Activated CD4-positive, CD25-positive, alpha-beta regulatory T cell treated with anti-CD3 and anti-CD28 coated beads, Interleukin-2, amount 50 U/mL, for 72 hours (primary cell): ENCODE measurements around the gene PHKB.
"Not testable (repeated sequence)": the region's sequence is repeated elsewhere in the genome, so short reads cannot be mapped to it uniquely, and the experiment has no call there.

Source experiments
- DNase-seq: peaks from one replicate; pipeline ENCODE4 v3.0.0; 2021

PHKB gene

GRCh38 chr16:47631131-47631530 is 170.0 kb downstream of the PHKB start:
- no peak for DNase-seq

GRCh38 chr16:47634126-47634525 is 173.0 kb downstream of the PHKB start:
- no peak for DNase-seq

GRCh38 chr16:47634727-47635126 is 173.6 kb downstream of the PHKB start:
- no peak for DNase-seq

DNA sequence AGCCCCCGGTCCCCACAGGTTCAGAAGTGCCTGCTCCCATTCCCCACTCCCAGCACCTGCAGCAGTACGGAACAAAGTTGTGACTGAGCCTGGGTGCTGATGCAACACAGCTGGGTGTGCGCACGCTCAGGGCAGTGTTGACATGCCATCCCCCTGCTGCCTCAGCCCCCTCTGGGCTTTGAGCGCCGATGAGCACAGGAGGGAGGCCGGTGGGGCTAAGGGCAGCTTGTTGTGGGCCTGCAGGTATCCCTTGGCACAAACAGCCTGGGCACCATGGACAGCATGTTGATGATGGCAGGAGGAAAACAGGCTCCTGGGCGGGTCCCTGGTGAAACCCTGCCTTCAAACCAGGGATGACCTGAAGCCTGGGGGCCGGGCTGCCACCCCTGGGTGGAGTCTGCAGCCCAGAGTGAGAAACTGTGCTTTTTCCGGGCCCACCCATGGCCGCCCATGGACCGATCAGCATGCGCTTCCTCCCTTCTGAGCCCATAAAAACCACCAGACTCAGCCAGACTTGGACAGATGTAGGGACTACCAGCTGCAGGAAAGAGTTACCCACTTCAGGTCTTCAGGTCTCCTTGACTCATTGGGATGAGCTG is 175.5 kb downstream of the PHKB start:
- no peak for DNase-seq

DNA sequence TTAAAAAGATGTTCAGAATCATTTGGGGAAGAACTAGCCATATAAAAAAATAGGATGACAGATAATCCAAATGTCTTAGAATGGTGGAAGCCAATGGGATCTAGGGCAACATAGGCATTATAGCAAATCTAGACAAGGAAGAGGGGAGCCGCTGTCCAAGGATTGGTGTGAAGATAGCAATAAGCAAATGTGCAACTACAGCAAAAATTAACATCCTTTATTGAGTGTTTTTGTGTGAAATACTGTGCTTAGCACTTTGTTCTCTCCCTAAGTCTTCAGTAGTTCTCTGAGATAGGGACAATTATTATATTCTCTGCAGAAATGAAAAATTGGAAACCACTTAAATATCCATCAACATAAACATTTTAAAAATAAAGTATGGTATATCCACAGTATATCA is 177.0 kb downstream of the PHKB start:
- DNase-seq: no peak

- no peak for DNase-seq
Measured at GRCh38 chr16:47640661-47641060, 179.5 kb downstream of the PHKB start.

DNA sequence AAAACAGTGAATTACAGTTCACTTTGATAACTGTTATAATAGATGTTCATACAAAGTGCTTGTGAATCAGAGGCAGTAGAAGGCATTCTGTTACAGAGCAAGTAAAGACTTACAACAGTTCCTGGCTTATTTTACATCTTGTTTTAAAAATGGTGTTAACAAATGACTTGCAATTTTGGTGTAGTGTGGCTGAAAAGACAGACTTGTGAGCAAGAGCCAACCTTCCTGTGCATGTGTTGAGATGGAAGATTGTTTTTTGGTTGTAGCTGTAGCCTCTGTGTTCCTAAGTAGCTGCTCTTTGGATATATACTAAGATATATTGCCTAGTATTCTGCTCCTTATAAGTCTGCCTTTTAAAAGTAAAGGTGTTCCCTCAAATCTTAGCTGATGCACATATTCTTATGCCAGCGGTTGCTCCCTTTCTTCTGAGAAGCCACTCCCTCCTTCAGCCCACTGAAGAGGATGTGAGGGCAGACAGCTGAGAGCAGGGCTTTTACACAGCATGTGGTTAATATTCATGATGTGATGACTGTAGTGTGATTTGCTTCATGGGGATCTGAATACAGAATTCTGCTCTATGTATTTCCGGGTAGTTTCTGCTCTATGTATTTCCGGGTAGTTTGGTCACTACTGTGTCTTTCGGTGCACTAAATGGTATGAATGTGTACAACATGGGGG is 182.3 kb downstream of the PHKB start:
- DNase-seq: no peak

- no peak for DNase-seq
Measured at GRCh38 chr16:47644166-47644565, 183.0 kb downstream of the PHKB start.

DNA sequence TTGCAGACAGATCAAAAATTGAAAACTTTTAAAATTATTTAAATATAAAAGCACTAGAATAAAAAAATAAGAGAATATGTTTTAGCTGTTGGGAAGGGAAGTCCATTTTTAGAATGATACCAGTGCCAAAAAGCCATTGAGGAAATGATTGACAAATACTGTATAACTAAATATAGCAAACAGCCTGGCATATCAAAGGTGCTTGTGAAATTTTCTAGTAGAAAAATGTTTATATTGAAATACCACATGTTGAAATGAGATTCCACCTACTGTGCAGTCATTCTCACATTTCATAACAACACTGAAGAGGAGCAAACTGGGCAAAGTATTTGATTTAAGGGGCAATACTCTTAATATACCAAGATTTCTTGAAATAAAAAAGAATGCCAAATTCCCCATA is 183.5 kb downstream of the PHKB start:
- no peak for DNase-seq

GRCh38 chr16:47646914-47647313 is 185.8 kb downstream of the PHKB start:
- DNase-seq: no peak

DNA sequence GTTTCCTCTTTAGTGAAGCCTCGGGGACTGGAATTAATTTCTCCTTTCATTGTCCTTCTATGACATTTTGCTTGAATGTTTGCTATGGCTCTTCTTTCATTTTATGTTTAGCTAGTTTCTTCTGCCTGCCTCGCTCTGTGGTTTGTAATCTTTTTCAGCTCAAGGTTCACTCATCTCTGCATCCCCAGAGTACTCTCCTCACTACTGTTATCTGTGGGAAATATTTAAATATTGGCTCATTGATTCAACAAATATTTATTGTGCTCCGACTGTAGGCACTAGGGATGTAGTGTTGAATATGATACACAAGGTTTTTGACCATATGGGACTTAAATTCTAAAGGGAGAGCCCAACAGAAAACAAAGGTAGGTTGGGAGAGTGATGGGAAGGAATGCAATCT is 195.9 kb downstream of the PHKB start:
- DNase-seq: no peak

- no peak for DNase-seq
Measured at GRCh38 chr16:47657977-47658376, 196.8 kb downstream of the PHKB start.

GRCh38 chr16:47660540-47660939 is 199.4 kb downstream of the PHKB start:
- DNase-seq: no peak

- no peak for DNase-seq
Measured at GRCh38 chr16:47664653-47665325, 203.7 kb downstream of the PHKB start.

- no peak for DNase-seq
Measured at GRCh38 chr16:47666434-47666833, 205.3 kb downstream of the PHKB start.

DNA sequence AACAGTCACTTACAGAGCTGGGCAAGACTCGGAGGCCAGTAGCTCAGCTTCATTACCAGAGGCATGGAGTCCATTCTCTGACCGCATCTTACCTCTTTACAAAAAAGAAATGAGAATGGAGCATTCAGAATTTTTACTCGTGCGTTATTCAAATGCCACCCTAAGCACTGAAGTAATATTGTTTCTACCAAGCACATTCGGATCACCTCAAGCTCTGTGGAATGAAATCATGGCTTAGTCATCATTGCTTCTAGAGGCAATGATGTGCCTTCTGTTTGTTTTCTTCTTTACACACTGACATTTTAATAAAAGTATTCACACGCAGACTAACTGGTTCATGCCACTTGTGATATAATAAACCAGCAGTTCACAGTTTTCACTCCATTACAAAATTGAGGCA is 206.8 kb downstream of the PHKB start:
- no peak for DNase-seq

- DNase-seq: no peak
Measured at GRCh38 chr16:47672475-47672874, 211.3 kb downstream of the PHKB start.

GRCh38 chr16:47676635-47677177 is 215.6 kb downstream of the PHKB start:
- no peak for DNase-seq

DNA sequence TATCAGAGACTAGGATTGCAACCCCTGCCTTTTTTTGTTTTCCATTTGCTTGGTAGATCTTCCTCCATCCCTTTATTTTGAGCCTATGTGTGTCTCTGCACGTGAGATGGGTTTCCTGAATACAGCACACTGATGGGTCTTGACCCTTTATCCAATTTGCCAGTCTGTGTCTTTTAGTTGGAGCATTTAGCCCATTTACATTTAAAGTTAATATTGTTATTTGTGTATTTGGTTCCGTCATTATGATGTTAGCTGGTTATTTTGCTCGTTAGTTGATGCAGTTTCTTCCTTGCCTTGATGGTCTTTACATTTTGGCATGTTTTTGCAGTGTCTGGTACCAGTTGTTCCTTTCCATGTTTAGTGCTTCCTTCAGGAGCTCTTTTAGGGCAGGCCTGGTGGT is 220.4 kb downstream of the PHKB start:
- not testable (repeated sequence) for DNase-seq

- DNase-seq: no peak
Measured at GRCh38 chr16:47687694-47688093, 226.6 kb downstream of the PHKB start.

GRCh38 chr16:47693226-47693625 is 232.1 kb downstream of the PHKB start:
- no peak for DNase-seq

GRCh38 chr16:47694543-47694942 is 233.4 kb downstream of the PHKB start:
- no peak for DNase-seq

- DNase-seq: no peak
Measured at GRCh38 chr16:47695756-47696155, 234.6 kb downstream of the PHKB start.

DNA sequence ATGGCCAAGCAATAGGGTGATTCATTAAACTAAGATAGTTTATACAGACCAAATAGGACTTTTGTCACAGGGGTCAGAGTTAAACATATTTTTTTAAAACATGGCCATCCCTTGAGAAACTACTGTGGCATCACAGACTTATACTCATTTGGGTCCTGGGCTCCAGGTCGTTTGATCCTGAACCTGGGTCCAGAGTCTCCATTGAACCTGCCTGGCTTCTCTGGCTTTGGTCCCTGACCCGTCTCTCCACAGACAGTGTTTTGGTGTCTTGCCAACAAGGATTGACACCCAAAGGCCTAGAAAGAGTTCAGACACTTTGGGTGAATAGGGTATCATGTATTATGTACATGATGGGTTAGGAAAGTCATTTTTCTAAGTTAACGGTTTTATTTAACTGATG is 236.7 kb downstream of the PHKB start:
- DNase-seq: no peak
